ENCODE measurements around the gene EXOSC7. TPM values are rescaled to one million over a fixed set of nuclear protein-coding genes. Genes with fewer than 3 reads are reported as not detected.

EXOSC7 gene
- total and polyA plus RNA-seq, 2 donors (not counting 3 experiments of a cell fraction or from before 2014, with no cell fraction given): 44.5 to 53.8 TPM

DNA sequence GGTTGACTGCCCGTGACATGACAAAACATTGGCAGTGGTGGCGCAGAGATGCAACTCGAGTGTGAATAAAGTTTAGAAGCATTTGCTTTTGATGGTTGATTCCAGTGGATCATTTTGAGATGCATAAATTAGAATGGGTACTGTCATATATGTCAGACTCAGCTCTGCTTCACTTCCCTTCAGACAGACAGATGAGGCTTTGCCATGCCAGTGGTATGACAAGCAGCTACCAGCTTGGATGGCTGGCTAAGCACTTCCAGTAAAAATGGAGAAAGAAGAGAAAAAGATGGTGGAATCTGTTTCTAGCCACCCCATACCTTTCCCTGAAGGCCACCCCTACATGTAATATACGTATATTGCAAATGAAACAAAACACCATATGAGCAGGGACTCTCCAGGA, 36.5 kb downstream of the EXOSC7 start:
- TF ChIP-seq MYC (IDR thresholded peaks at IDR 0.05; ENCODE audit: low read depth, low read length) (no peak), GATA2 (IDR thresholded peaks at IDR 0.05; ENCODE audit: insufficient read depth, insufficient read length, low read depth, low read length) (no peak), JUN (IDR thresholded peaks at IDR 0.05; ENCODE audit: borderline replicate concordance, insufficient read depth, insufficient read length, low read depth) (no peak), POLR2A (IDR thresholded peaks at IDR 0.05; ENCODE audit: low read depth, low read length) (no peak), FOS (IDR thresholded peaks at IDR 0.05; ENCODE audit: borderline replicate concordance, insufficient read depth, low read length) (no peak), EZH2 (IDR thresholded peaks at IDR 0.05; ENCODE audit: borderline replicate concordance, low read depth, low read length, severe bottlenecking) (no peak), POLR2AphosphoS5 (IDR thresholded peaks at IDR 0.05; ENCODE audit: insufficient read depth, low read depth, low read length) (no peak)
- TF ChIP-seq, protein P1, sequence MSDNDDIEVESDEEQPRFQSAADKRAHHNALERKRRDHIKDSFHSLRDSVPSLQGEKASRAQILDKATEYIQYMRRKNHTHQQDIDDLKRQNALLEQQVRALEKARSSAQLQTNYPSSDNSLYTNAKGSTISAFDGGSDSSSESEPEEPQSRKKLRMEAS (IDR thresholded peaks at IDR 0.05; ENCODE audit: insufficient read depth, insufficient read length): no peak
- TF ChIP-seq, protein P2, sequence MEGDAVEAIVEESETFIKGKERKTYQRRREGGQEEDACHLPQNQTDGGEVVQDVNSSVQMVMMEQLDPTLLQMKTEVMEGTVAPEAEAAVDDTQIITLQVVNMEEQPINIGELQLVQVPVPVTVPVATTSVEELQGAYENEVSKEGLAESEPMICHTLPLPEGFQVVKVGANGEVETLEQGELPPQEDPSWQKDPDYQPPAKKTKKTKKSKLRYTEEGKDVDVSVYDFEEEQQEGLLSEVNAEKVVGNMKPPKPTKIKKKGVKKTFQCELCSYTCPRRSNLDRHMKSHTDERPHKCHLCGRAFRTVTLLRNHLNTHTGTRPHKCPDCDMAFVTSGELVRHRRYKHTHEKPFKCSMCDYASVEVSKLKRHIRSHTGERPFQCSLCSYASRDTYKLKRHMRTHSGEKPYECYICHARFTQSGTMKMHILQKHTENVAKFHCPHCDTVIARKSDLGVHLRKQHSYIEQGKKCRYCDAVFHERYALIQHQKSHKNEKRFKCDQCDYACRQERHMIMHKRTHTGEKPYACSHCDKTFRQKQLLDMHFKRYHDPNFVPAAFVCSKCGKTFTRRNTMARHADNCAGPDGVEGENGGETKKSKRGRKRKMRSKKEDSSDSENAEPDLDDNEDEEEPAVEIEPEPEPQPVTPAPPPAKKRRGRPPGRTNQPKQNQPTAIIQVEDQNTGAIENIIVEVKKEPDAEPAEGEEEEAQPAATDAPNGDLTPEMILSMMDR (IDR thresholded peaks at IDR 0.05; ENCODE audit: extremely low read depth in 1 of 2, insufficient read depth in 1 of 2, low read depth in 1 of 2, low read length in 2 of 2): no peak
- peak overlapping the region; percentile 98 for H3K27ac ChIP-seq (ENCODE audit: insufficient read depth, low read depth, low read length)
- no peaks in the 10 kb centered on the region for H3K27me3 ChIP-seq (ENCODE audit: control insufficient read depth in 2 of 2, insufficient read depth in 2 of 2, low read length in 2 of 2)
- H2AFZ ChIP-seq (ENCODE audit: low read depth, low read length): no peak overlapping the region
- DNase-seq (ENCODE audit: low read depth, low spot score) (no peak), FAIRE-seq (no peak)
- no peaks in the 10 kb centered on the region for H3K79me2 ChIP-seq (ENCODE audit: control insufficient read depth, insufficient read depth, low read length)
- no peaks in the 10 kb centered on the region for H3K9me1 ChIP-seq (replicated peaks; ENCODE audit: control insufficient read depth, extremely low read depth, insufficient read depth, low read length)
- dilution Hi-C loops (cut with MboI; ENCODE audit: extremely low pct_ligation_motif_present, low sequenced_read_pairs) (no loop called here), intact Hi-C loops (cut with micrococcal nuclease) (loop anchor here (1.0 kb wide), 1 partner anchor 25 kb away; no protein-coding TSS in a partner anchor)
- no peaks in the 10 kb centered on the region for H4K20me1 ChIP-seq (replicated peaks; ENCODE audit: control insufficient read depth, extremely low read depth, insufficient read depth, low read length)
- ChIA-PET POLR2A (interaction anchor here (0.6 to 1.2 kb wide), 2 partner anchors 10 to 36 kb away, joined by 4 read pairs; partner anchors contain the start of gene EXOSC7), CTCF (interaction anchor here (0.8 to 2.8 kb wide), 8 partner anchors 10 to 26 kb away, joined by 3 to 16 read pairs (median 6); no protein-coding TSS in a partner anchor)
- H3K4me2 ChIP-seq (ENCODE audit: insufficient read depth, low read length): peak overlapping the region; percentile 43
- H3K9ac ChIP-seq (replicated peaks; ENCODE audit: extremely low read depth, insufficient read depth, low read length): peak overlapping the region; percentile 69
- H3K36me3 ChIP-seq (ENCODE audit: control insufficient read depth in 2 of 2, extremely low read depth in 1 of 2, insufficient read depth in 2 of 2, low read length in 2 of 2): no peaks in the 10 kb centered on the region
- H3K4me1 ChIP-seq (ENCODE audit: control insufficient read depth, extremely low read depth, insufficient read depth, low read length): peaks cover 23% of the 10 kb centered on the region
- BruUV-seq (replicated peaks): no TSS peak
- H3K9me3 ChIP-seq (replicated peaks; ENCODE audit: control insufficient read depth, insufficient read depth, low read length): no peaks in the 10 kb centered on the region
- no peak overlapping the region for H3K4me3 ChIP-seq (replicated peaks in 1 of 3; ENCODE audit: insufficient read depth in 1 of 3, low read depth in 1 of 3, low read length in 3 of 3)

All from endothelial cell of umbilical vein (primary cell).